GM23248 (cell line): Measurements from ENCODE around the gene TRAF5.

Source experiments
- EZH2 ChIP-seq: fragments of 200-600 bp; sonication (generic); IDR thresholded peaks from 2 replicates; pipeline ENCODE4 v1.6.1; 2018; ENCODE audit warnings: antibody characterized with exemption, mild to moderate bottlenecking; ENCODE audit not compliant: insufficient read depth, poor library complexity, severe bottlenecking
- EZH2phosphoT487 ChIP-seq: fragments of 200-600 bp; sonication (generic); IDR thresholded peaks from 2 replicates; pipeline ENCODE4 v1.6.1; 2018; ENCODE audit warnings: antibody characterized with exemption, moderate library complexity, mild to moderate bottlenecking, low read depth; ENCODE audit not compliant: insufficient read depth

DNA sequence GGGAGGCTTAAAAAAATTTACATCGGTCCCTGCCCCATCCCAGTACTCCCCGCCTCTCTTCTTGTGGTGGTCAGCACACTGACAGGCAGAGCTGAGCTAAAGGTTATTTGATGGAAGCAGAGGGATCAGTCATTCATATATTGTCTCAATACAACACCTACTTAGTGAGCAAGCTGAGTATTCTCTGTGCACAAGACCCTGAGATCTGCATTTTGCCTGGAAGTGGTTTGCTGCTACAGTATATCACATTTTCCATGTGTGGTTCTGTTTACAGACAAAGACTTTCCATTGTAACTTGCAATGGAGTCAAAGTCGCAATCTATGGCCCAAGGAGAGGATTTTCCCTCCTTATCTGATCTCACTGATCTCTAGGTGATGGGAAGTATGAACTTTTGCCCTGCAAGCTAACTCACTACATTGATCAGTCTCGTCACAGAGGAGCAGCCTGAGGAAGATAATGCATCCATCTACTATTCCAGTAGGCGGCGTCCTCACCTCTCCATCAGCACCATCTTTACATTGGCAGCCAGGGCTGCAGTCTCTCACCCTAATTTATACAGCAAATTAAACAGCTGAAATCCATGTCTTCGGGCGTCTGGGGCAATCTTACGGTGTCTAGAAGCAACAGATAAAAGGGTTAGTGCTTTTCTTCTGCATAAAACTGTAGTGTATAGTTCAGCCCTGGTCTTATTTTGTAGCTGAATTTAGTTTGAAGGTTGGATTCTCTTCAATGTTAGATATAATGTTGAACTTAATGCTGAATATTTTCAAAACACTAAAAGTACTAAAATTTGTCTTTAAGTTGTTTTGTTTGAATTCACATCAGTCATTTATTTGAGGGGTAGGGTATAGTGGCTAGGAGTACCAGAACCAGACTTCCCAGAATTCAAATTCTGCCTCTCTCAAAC lies 3.2 kb upstream of the TRAF5 start:
- no peak for TF ChIP-seq EZH2
- TF ChIP-seq EZH2phosphoT487: no peak
